Caco-2 (cell line): ENCODE data around the gene PCED1B. TPM values are rescaled to one million over a fixed set of nuclear protein-coding genes. Genes with fewer than 3 reads are reported as not detected.

ENCODE experiments used
- BruUV-seq: library from RNA; stranded (reverse); fragments of 400-500 nt; replicated peaks from 2 replicates; lab custom pipeline; 2021; lab: Mats Ljungman, UMichigan
- CTCF ChIA-PET: fragments of 300-600 bp; sonication (Branson Sonifier 250); formaldehyde crosslinking; loops from one replicate; lab custom pipeline; 2022; ENCODE audit warnings: antibody characterized with exemption; lab: Charles Lee
- POLR2A ChIA-PET: fragments of 300-600 bp; sonication (Branson Sonifier 250); formaldehyde crosslinking; loops from one replicate; lab custom pipeline; 2022; ENCODE audit warnings: antibody characterized with exemption; lab: Charles Lee
- DNase-seq, 2 experiments: peaks; one replicate each; pipeline versions ENCODE4 v3.0.0 to v3.0.0-alpha.2; 2020 to 2022
- H3K27me3 ChIP-seq: replicated peaks from 2 replicates; pipeline ENCODE4 v1.6.0; 2011; ENCODE audit warnings: low read length; ENCODE audit not compliant: control insufficient read depth, insufficient read depth
- H3K36me3 ChIP-seq: 2 replicates; pipeline ENCODE4 v1.5.1; 2011; ENCODE audit warnings: low read length; ENCODE audit not compliant: control insufficient read depth, insufficient read depth
- H3K4me1 ChIP-seq: fragments of 250-450 bp; sonication (Bioruptor Pico); 2 replicates; pipeline ENCODE4 v1.5.1; 2020; ENCODE audit warnings: mild to moderate bottlenecking
- H3K4me3 ChIP-seq: 2 replicates; pipeline ENCODE4 v1.5.1; 2011; ENCODE audit warnings: low read depth, mild to moderate bottlenecking, control low read depth, low read length
- H3K9me3 ChIP-seq: fragments of 250-450 bp; sonication (Bioruptor Pico); 2 replicates; pipeline ENCODE4 v1.5.1; 2020; ENCODE audit warnings: mild to moderate bottlenecking, moderate library complexity
- H3K27ac Mint-ChIP-seq: one replicate; pipeline ENCODE4 v1.8.0; 2022; ENCODE audit warnings: mixed read lengths; ENCODE audit not compliant: unreplicated experiment
- H3K27me3 Mint-ChIP-seq: one replicate; pipeline ENCODE4 v1.8.0; 2022; ENCODE audit warnings: mixed read lengths; ENCODE audit not compliant: insufficient read depth, unreplicated experiment
- H3K36me3 Mint-ChIP-seq: one replicate; pipeline ENCODE4 v1.8.0; 2022; ENCODE audit warnings: mild to moderate bottlenecking, mixed read lengths; ENCODE audit not compliant: insufficient read depth, unreplicated experiment
- H3K4me1 Mint-ChIP-seq: one replicate; pipeline ENCODE4 v1.8.0; 2022; ENCODE audit warnings: low read depth, mixed read lengths; ENCODE audit not compliant: unreplicated experiment
- H3K4me3 Mint-ChIP-seq: one replicate; pipeline ENCODE4 v1.8.0; 2022; ENCODE audit warnings: mild to moderate bottlenecking, moderate library complexity, mixed read lengths; ENCODE audit not compliant: unreplicated experiment
- H3K9me3 Mint-ChIP-seq: one replicate; pipeline ENCODE4 v1.8.0; 2022; ENCODE audit warnings: mixed read lengths; ENCODE audit not compliant: unreplicated experiment
- intact Hi-C: fragments of 100-400 bp; cut with micrococcal nuclease; formaldehyde crosslinking; loops from one replicate; pipeline ENCODE4 v1.10.0; 2022; ENCODE audit not compliant: unreplicated experiment
- total RNA-seq: library from RNA; stranded (reverse); gene quantifications from 2 replicates; pipeline ENCODE4 v1.2.3, GENCODE V29; 2022
- TF ChIP-seq, protein P1 (sequence below), 2 experiments: fragments of 200-600 bp in 1 of 2; IDR thresholded peaks; 1 replicate in 1 of 2; 2 replicates in 1 of 2; pipeline versions ENCODE4 v1.5.1 to v1.8.0; 2011 to 2022; ENCODE audit warnings: antibody characterized with exemption in 1 of 2, control low read depth in 1 of 2, inconsistent platforms in 1 of 2, low read depth in 1 of 2, low read length in 1 of 2, mild to moderate bottlenecking in 1 of 2, moderate library complexity in 1 of 2; ENCODE audit not compliant: insufficient read depth in 1 of 2, severe bottlenecking in 1 of 2, unreplicated experiment in 1 of 2

Gene PCED1B
- total RNA-seq, 1 experiment from 2014 or later: 7.0 TPM

DNA sequence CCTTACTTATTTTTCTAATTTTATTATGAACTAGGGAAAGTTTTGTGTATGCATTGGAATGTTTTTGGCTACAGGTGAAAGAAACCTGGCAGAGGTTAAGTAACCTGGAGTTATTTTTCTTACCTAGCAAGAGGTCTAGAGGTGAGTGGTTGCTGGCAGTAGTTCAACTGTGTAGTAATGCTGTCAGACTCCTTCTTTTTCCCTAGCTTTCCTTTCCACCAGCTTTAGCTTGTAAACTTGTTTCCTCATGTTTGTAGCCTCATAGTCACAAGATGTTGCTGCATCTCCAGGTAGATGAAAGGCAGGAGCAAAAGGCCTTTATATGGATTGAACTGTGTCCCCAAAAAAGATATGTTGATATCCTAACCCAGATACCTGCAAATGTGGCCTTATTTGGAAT, 105.4 kb downstream of the PCED1B start:
- DNase-seq: no peak

GRCh38 chr12:47186246-47186645, 106.8 kb downstream of the PCED1B start:
- Histone ChIP-seq H3K4me1 (peaks cover 22% of the 10 kb centered on the region), H3K36me3 (no peaks in the 10 kb centered on the region)
- POLR2A ChIA-PET: no interaction called here

More for the DNA sequence above, 105.4 kb downstream of the PCED1B start:
- no peaks in the 10 kb centered on the region for H3K9me3 ChIP-seq
- ChIA-PET CTCF (no interaction called here), POLR2A (no interaction called here)
- Mint-ChIP-seq H3K27me3 (no peaks in the 10 kb centered on the region), H3K9me3 (no peaks in the 10 kb centered on the region), H3K36me3 (no peaks in the 10 kb centered on the region), H3K4me3 (no peak overlapping the region), H3K4me1 (peaks cover 19% of the 10 kb centered on the region), H3K27ac (no peak overlapping the region)
- H3K4me1 ChIP-seq: peaks cover 21% of the 10 kb centered on the region
- H3K36me3 ChIP-seq: no peaks in the 10 kb centered on the region
- H3K27me3 ChIP-seq: no peaks in the 10 kb centered on the region
- BruUV-seq: no TSS peak
- intact Hi-C loops: no loop called here
- TF ChIP-seq, protein P1, sequence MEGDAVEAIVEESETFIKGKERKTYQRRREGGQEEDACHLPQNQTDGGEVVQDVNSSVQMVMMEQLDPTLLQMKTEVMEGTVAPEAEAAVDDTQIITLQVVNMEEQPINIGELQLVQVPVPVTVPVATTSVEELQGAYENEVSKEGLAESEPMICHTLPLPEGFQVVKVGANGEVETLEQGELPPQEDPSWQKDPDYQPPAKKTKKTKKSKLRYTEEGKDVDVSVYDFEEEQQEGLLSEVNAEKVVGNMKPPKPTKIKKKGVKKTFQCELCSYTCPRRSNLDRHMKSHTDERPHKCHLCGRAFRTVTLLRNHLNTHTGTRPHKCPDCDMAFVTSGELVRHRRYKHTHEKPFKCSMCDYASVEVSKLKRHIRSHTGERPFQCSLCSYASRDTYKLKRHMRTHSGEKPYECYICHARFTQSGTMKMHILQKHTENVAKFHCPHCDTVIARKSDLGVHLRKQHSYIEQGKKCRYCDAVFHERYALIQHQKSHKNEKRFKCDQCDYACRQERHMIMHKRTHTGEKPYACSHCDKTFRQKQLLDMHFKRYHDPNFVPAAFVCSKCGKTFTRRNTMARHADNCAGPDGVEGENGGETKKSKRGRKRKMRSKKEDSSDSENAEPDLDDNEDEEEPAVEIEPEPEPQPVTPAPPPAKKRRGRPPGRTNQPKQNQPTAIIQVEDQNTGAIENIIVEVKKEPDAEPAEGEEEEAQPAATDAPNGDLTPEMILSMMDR (IDR thresholded peaks at IDR 0.05; ENCODE audit: insufficient read depth in 1 of 2, low read depth in 1 of 2, low read length in 1 of 2, severe bottlenecking in 1 of 2, unreplicated experiment in 1 of 2): no peak
- no peak overlapping the region for H3K4me3 ChIP-seq

DNA sequence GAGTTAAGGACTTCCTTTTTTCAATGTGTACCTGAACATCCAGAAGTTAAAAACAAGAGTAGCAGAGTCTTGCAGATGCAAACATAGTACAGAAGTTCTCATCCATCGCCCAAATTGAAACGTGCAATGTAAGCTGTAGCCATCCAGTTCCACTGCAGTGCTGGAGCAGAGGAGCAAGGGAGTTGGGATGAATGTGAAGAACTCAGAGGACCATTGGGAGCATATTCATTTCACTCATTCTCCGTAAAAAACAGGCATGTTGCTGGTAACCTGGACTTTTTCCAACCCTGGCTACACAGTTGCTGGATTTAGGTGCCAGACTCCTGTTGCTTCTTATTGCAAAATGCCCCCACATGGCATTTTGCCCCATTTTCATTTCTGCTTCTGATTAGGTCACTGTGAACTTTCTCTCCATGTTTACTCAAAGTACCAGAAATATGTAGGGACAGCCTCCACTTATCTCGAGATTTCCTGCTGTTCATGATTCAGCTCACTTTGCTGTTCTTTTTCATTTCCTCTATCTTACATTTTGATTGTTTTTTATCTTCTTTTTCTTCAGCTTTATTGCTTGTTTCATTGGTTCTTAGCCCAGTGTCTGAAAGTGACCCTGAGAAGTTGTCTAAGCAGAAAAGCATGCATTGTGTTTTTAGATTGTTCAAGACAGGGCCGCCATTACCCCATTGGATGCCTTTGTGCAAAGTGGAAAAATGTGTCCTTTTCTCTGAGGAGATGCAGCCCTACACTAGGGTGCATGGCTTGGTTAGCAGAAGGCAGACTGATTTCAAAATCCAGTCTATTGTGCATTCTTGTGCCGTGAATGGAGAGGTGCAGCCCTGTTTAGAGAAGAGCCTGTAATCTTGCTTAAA, 109.4 kb downstream of the PCED1B start:
- ChIA-PET CTCF (no interaction called here), POLR2A (no interaction called here)
- Histone ChIP-seq H3K27me3 (no peaks in the 10 kb centered on the region), H3K4me1 (peaks cover 17% of the 10 kb centered on the region), H3K9me3 (no peaks in the 10 kb centered on the region), H3K36me3 (no peaks in the 10 kb centered on the region), H3K4me3 (no peak overlapping the region)
- TF ChIP-seq, protein P1 (IDR thresholded peaks at IDR 0.05; ENCODE audit: insufficient read depth in 1 of 2, low read depth in 1 of 2, low read length in 1 of 2, severe bottlenecking in 1 of 2, unreplicated experiment in 1 of 2): no peak
- H3K4me1 Mint-ChIP-seq: peaks cover 19% of the 10 kb centered on the region
- no peak for DNase-seq
- H3K4me3 Mint-ChIP-seq: no peak overlapping the region
- intact Hi-C loops: no loop called here
- H3K27ac Mint-ChIP-seq: no peak overlapping the region
- H3K9me3 Mint-ChIP-seq: no peaks in the 10 kb centered on the region
- no peaks in the 10 kb centered on the region for H3K27me3 Mint-ChIP-seq
- no peaks in the 10 kb centered on the region for H3K36me3 Mint-ChIP-seq
- BruUV-seq: no TSS peak

More at GRCh38 chr12:47186246-47186645, 106.8 kb downstream of the PCED1B start:
- no peak overlapping the region for H3K4me3 ChIP-seq
- no peaks in the 10 kb centered on the region for H3K27me3 ChIP-seq
- no peaks in the 10 kb centered on the region for H3K36me3 Mint-ChIP-seq
- no TSS peak for BruUV-seq
- no peaks in the 10 kb centered on the region for H3K9me3 ChIP-seq
- H3K4me1 Mint-ChIP-seq: peaks cover 27% of the 10 kb centered on the region
- H3K4me3 Mint-ChIP-seq: no peak overlapping the region
- no peak overlapping the region for H3K27ac Mint-ChIP-seq
- CTCF ChIA-PET: no interaction called here
- TF ChIP-seq, protein P1 (IDR thresholded peaks at IDR 0.05; ENCODE audit: insufficient read depth in 1 of 2, low read depth in 1 of 2, low read length in 1 of 2, severe bottlenecking in 1 of 2, unreplicated experiment in 1 of 2): no peak
- no peaks in the 10 kb centered on the region for H3K27me3 Mint-ChIP-seq
- no peaks in the 10 kb centered on the region for H3K9me3 Mint-ChIP-seq
- no peak for DNase-seq
- intact Hi-C loops: no loop called here
